Renal cortical epithelial cell (primary cell): ENCODE data around the gene TAGLN. TPM values are rescaled to one million over a fixed set of nuclear protein-coding genes. Genes with fewer than 3 reads are reported as not detected.

Experiments used
- DNase-seq: peaks from one replicate; pipeline ENCODE4 v3.0.0-alpha.2; 2011; ENCODE audit warnings: low read depth
- total RNA-seq: library from RNA; depleted of rRNA; stranded (reverse); fragments of >200 nt; gene quantifications from 2 replicates; pipeline ENCODE4 v1.2.3, GENCODE V29; 2014

The TAGLN gene
- total RNA-seq, 1 donor from 2014 or later, result 68.5 TPM

DNA sequence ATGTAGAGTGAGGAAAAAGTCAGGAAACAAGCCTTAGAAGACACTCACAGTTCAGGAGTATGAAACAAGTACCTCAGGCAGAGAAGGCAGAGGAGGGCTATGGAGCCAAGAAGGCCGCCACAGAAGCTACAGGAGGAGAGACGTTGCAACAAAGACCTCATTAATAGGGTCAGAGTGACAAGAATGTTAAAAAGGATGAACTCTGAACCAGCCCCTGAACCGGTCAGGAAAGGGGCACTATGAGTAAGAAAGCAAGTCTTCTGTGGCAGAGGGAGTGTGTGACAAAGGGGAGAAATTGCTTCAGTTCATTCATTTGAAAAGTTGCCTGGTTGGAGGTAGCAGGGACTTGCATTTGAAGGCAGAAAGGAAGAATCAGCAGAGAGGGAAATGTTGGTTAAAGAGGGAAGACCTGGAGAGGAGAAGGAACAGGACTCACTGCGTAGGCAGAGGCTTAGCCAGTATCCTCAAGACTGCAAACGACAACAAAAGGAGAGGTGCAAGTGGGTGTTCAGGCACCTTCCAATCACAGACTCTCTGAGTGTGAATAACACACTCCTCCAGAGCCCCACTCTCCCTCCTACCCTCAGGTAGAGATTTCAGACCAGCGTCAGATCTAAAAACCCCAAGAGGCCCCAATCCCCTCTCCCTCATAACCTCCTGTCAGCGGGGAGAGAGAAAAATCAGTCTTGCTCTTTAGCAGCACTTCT lies 15.4 kb downstream of the TAGLN start:
- no peak for DNase-seq

DNA sequence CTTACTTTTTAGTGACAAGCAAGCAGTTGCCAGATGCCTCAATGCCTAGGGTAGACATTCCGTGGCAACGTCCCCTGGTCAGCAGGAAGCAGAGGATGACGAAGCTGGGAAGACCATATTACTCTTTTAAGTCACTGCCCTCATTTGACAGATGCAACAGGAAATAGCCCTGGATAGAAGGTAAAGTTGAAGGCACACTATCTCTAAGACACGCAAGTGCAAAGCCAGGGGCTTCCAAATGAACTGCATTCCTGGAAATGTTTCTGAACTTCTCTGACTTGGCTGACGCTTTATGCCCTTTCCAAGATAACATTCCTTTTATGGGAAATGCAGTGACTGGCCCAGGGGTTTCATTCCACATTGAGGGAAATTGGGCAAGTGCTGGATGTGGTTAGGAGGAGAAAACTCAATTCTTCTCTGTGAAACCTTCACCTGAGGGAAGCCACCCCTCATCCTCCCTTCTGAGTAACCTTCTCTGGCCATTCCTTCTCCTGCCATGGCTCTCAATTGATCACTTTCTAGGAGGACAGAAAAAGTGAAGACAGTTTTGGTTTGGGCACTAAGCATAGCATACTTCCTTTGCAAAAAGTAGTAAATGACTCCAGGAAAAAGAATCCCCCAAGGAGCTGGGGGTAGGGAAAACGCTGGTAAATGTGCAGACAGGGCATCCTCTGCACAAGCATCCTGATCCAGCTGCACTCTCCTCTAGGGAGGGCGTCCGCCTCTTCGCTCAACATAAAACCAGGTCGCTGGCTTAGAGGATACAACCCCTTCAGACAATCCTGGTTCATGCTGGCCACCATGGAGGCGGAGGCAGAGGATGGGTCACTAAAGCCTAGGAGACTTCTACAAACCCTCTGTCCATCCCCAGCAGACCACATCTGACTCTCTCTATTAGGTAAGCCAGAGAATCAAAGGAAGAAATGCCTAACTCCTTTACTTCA lies 18.2 kb downstream of the TAGLN start:
- no peak for DNase-seq

DNA sequence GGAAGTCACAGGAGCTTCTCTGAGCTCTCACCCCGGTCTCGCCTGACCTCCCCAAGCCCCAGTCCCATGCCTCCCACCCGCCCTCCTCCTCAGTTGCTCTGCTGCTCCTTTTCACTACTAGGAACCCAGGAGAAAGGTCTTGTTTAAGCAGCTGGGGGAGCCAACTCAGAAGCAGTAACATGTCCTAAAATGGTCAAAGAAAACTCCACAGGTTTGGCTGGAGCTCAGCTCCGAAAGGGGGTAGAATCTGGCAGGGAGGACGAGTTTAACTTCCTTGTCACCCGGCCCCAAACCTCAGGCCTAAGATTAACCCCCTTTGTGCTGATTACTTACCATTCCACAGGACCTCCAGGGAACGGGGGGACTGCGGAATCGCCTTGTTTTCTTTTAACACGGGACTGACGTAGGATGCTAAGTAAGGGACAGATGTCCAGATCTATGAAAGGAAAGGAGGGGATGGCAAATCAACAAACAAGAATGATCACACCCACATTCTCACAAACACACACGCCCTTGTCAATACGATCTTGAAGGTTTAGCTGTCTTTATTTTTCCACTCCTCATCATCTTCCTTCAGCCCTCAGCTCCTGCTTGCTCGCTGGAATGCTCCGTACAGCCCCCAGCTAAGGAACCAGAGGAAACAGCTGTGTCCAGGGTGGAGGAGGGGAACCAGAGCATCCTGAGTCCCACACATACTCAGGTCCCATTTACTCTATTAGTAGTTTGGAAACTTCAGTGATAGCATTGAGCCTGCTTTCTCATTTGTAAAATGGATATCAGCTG lies 19.2 kb downstream of the TAGLN start:
- no peak for DNase-seq

DNA sequence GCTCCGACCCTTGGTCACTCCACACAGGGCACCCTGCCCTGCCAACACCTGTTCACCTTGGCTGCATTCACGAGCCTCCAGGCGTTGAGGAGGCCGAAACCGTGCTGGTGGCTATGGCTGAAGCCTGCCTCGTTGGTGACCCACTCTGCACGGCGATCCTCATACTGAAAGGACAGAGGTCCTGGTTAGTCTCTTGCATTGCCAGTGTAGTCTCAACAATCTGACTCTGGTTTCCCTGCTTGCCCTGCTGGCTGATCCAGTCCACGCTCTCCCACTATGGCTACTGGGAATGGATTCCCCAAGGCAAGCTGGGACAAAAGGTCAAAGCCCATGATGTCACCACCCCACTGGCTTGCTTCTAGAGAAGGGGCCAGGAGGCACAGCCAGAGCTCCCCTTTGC lies 19.8 kb downstream of the TAGLN start:
- no peak for DNase-seq

DNA sequence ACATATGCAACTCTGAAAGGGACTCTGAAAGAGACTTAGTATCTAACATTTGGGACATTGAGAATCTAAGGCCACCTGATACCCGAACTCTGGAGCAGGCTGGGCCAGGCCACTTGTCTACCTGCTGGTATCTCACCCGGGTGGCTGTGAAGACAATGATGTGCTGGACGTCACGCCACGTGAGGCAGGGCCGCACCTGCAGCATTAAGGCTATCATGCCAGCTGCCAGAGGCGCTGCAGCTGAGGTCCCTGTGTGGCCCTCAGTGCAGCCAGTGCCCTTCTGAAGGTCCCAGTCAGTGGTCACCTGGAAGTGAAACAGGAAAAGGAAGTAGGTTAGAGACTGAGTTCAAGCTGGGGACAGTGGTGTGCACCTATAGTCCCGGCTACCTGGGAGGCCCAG lies 20.3 kb downstream of the TAGLN start:
- no peak for DNase-seq

DNA sequence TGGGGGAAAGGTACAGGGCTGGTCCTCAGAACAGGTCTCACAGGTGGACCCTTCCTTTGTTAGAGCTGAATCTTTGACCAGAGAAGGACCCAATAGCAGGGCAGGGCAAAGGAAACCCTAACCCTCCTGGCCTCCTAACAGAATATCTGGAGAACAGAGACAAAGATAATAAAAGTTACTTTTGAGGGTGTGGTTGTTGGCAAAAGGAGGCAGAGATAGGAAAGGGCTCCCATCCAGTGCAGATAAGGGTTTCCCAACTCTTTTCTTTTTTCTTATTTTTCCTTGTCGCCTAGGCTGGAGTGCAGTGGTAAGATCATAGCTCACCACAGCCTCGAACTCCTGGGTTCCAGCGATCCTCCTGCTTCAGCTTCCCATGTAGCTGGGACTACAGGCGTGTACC lies 20.8 kb downstream of the TAGLN start:
- DNase-seq, result no peak

DNA sequence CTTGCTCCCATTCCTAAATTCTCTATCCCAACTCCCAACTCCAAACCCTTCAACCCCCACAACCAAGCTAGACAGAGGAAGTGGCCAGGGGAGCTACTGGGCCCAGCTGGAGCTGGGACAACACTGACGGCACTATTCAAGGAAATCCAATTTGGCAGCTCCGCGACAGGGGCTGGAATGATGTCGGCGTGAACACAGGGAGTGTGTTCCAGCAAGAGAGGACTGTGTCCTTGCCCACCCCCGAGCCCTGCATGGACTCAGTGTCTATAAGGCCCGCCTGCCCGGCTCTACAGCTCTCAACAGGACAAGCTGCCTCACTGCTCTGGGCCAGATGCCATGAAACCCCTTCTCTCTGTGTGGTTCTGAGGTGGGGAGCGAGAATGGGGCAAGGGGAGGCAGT lies 21.4 kb downstream of the TAGLN start:
- no peak for DNase-seq

DNA sequence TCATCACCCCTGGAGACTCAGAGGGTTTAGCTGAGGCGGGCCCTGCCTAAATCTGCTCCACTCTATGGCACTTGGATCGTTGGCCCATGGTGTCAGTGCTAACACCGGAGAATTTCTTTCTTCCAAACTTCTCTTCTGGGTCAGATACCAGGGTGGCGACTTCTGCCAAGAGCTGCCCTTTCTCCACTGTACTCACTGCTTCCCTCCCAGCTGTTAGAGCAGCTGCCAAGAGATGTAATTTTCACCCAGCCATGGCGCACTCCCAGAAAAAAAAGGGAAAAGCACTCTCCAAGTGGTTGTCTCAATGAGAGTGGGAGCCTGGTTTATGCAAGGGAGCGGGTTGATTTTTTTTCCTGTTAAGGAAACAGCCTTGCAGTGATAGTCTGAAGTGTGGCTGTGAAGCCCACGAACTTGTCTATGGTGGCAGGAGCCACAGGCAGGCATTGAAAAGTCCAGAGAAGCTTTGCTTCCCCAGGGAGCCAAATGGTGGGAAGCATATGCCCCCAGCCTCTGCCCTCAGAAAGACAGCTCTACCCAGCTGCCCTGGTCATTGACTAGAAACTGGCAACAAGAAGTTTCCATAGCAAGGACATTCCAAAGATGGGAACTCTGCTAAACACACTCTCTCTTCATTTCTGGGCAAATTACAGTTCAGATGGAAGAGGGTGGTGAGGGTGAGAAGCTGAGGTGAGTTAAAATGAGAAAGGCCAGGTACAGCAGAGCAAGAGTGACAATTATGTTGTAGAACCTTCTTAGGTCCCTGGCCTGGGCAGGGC lies 22.0 kb downstream of the TAGLN start:
- DNase-seq, result no peak

DNA sequence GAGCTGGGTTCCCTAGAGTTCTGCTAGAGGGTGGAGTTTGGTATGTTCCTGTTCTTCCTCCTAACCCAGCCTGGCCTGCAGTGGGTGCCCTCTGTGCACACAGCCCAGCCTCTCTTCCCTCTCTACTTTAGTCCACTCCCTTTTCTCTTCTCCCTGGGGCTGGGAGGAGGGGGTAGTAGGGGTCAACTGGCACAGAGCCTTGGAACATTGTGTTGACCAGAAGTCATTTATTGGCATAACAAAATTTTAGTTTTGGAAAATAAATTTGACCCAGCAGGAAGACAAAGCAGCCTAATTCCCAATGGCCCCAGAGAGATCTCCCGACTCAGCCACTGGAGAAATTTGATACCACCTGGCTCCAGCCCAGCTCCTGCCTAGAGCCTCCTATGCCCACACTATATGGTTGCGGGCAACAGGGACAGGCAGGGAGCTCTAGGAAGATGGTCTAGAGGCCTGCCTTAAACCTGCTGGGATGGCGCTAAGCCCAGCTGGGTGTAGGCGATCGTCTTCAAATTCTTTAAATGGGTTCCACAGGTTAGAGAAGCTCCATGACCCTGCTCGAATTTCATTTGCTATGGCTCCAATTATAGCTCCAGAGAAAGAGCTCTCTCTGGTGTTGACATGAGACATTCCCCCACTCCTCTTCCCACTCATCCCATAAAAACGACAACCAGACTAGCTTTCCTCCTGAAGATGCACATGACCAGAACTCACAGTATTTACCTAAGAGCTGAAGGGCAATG lies 22.8 kb downstream of the TAGLN start:
- DNase-seq, result no peak

DNA sequence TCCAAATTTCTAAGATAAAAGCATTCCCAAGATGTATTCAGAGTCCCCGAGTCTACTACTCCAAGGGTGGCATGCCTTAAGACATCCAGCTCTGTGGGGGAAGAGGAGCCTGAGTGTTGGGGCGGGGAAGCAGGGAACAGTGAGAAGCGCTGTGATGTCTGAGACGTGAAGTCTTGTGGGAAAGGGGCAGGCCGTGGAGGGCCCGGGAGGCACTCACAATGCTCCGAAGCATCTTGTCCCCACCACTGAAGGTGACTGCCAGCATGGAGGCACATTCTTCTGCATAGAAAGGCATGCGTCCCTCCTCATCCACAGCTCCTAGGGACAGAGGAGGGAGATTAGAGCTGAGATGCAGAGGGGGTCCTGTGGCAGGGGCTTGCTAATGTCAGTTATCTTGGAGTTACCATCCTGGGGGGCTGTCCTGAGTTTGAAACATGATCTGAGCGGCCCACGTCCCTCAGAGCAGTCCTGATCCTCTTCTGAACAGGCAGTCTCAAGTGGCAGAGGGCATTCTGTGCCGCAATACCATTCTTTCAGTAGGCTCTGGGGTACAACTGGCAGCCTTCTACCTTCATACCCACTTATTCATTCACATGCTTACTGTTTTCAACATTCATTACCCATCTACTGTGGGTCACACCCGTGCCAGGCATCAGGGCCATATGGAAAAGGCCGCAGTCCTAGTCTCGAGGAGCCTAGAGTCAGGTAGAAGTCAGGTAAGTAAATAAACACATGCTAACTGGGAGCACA lies 24.0 kb downstream of the TAGLN start:
- DNase-seq, result no peak

DNA sequence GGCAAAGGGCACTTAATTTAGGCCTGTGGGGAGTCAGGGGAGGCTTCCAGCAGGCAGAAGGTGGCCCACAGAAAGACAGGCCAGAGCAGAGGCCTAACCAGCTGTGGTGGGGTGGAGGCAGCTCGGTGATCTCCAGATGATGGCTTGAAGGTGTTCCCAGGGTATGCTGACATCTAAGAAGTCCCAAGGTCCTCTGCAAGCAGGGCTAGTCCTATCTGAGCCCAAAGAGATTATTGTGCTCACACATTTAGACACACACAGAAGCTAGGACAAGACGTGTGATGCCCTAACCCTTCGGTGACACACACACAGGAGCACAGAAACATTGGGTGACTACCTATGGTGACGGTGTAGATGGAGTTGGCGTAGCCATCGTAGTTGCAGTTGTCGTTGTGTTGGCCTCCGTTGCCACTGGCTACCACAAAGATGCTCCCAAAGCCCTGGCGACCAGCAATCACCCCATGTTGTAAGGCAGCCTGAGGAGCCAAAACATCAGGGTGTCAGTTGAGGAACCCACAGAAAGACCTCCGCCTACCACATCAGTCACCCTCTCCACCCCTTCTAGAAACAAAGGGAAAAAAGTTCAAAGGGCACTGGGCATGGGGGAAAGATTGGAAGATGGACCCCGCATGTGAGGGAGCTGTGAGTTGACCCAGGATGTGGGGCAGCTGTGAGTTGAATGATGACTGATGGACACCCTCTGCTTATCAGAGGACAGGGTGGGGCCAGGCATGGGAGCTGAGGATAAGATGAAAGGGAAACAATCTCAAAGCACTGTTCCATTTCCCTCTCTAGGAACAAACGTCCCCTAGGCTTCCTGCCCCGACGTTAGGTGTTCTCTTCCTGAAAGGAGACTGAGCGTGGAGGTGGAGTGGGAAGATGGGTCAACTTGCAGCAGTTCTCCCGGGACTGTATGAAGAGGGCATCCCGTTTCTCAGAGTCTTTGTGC lies 24.8 kb downstream of the TAGLN start:
- no peak for DNase-seq

DNA sequence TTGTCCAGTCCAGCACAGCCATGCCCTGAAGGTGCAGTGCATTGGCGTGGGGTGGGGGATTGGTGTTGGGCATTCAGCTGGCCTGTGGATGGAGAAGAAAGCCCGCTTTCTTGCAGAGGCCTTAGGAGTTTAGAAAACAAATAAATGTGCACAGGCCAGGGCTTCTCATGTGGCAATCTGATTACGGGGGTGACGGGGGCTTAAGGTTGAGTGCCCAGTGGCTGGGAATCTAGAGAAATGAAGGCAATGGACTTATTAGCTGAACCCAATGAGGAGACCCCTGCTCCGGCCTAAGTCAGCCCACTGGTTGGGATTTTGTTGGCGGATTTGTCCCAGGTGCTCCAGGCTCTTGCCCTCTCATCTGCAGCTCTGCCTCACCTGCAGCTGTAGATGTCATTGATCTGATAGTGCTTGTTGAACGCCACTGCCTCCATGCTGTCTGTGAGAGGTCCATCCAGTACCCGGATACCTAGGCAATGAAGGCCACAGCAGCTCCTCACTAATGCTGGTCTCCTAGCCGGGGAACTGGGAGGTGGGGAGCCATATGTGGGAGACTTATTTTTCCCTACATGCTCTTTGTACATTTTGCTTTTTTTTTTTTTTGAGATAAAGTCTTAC lies 26.5 kb downstream of the TAGLN start:
- no peak for DNase-seq

DNA sequence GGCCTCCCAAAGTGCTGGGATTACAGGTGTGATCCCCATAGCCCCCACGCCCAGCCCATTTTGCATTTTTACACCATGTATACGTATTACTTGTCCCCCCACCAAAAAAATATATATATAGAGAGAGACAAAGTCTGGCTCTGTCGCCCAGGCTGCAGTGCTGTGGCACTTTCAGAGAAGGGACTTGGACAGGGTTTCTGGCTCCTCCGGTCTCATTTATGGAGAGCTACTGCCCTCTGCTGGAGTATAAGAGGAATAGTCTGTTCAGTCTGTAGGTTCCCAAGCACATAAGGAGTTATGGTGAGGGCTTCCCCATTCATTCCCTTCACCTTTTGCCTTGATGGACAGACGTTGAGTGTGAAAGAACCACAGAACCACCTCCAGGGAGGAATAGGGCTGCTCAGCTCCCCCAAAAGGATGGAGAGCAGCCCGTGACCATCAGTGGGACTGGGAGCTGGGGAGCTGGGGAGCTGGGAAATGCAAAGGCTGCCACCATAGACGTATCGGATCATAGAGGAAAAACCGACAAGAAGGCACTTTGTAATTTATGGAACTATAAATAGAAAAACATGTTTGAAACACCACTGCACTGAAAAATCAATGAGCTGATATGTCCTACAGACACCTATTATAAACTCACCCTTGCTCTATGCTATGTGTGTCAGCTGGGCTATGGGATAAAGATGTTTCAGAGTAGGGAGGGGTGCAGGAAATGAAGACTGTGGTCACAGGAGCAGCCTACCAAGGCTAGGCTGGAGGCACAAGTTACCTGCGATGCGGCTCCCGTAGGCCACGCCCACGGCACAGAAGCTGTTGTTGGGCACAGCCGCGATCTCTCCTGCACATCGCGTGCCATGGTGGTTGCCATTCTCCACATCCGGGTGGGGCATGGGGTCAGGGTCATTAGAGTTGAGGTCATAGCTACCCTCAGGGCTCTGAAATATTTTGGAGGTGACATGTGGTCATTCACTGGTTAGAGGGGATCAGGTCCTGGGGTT lies 27.5 kb downstream of the TAGLN start:
- peak; percentile 74 for DNase-seq

DNA sequence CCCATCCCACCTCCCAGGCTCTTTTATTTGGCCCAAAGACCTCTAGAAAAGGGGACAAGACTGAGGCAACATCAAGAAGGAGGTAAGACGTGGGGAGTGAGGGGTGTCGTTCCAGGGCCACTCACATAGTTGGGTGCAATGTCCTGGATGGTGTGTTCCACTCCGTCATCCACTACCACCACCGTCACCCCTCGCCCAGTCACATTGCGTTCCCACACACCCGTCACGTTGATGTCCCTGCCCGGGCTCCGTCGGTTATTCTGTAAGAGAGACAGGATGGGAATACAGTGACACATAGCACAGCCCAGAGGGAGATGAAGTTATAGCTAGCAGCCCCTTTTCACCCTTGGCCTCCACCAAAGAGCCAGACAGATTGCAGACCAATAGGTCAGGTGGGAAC lies 28.9 kb downstream of the TAGLN start:
- no peak for DNase-seq

DNA sequence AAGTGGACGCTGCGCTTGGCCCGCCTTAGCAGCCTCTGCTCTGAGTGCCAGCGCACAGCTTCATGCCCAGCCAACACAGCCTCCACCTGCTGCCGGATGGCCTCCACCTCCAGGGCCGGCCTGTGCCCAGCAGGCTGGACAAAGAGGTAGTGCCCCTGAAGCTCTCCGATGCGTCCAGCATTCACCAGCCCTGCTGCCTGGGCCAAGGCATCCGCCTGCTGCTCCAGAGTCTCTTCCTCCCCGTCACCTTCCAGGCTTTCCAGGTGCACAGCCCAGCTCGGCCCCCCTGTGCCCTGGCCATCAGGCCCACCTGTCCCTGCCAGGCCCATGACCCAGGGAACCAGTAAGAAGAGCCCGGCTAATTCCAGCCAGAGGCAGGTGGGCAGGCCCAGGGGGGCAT lies 30.2 kb downstream of the TAGLN start:
- DNase-seq, result no peak

DNA sequence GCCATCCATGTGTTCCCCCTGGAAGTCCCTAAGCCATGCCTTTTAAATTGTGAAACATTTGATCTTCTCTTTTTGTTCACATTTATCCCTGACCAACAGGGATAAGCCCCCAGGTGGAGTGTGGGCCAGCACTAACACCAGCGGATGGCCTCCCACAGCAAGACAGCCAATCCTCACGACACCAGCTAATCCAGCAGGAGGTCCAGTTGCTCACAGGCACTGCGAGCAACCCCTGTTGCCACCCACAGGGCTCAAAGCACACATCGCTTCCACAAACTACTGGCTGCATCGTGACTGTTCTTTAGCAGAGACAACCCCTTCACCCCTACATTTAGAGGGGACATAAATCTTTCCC lies 30.7 kb downstream of the TAGLN start:
- DNase-seq, result no peak

DNA sequence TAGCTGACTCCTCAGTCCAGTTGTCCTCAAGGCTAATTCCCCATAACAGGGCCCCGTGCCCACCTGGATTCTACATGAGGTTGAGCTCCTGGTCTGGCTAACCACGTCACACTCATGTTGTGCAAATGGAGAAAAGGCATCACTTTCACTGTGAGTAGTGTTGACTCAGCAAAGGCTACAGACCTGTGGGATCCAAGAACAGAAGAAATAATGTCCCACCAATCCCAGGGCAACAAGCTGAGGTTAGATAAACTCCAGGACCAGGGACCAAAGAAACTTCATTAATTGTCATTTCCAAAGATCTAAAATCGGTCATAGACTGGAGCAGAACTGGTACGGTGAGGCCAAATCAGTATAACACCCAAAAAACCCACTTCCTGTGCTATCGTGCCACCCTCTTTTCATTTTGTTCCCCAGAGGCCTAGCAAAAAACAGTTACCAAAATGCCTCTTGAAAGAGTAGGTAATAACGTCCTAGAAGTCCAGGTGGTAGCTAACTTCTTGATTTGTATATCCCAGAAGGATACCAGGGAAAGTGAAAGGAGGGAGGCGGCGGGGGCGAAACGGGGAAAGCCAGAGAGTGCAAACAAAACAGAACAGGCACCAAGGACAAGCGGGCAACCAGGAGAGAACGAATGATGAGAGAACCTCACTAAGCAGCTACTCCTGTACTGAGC lies 31.3 kb downstream of the TAGLN start:
- no peak for DNase-seq
